OCI-LY1 (cell line): ENCODE data around the gene TCHP.

ENCODE experiments used
- H2AFZ ChIP-seq: fragments of 200-600 bp; sonication (generic), shearing (Covaris generic); 2 replicates; pipeline ENCODE4 v1.6.0; 2014; ENCODE audit warnings: antibody characterized with exemption, mild to moderate bottlenecking, low read length
- H3F3A ChIP-seq: fragments of 200-600 bp; sonication (generic), shearing (Covaris generic); 2 replicates; pipeline ENCODE4 v1.6.0; 2014; ENCODE audit warnings: mild to moderate bottlenecking, antibody characterized with exemption, low read length, moderate library complexity; ENCODE audit not compliant: insufficient read depth
- H3K27ac ChIP-seq: fragments of 200-600 bp; sonication (generic); 2 replicates; pipeline ENCODE4 v1.5.1; 2014; ENCODE audit warnings: low read length, mixed run types, mild to moderate bottlenecking, low read depth; ENCODE audit not compliant: poor library complexity, severe bottlenecking
- H3K27me3 ChIP-seq: fragments of 200-600 bp; sonication (generic); 2 replicates; pipeline ENCODE4 v1.6.0; 2014; ENCODE audit warnings: antibody characterized with exemption, mild to moderate bottlenecking, low read length, moderate library complexity; ENCODE audit not compliant: insufficient read depth
- H3K36me3 ChIP-seq: fragments of 200-600 bp; sonication (generic); 2 replicates; pipeline ENCODE4 v1.6.1; 2014; ENCODE audit warnings: mild to moderate bottlenecking, antibody characterized with exemption, low read length, moderate library complexity, mixed read lengths; ENCODE audit not compliant: insufficient read depth
- H3K4me1 ChIP-seq: fragments of 200-600 bp; sonication (generic); 2 replicates; pipeline ENCODE4 v1.5.1; 2014; ENCODE audit warnings: mild to moderate bottlenecking, low read length, moderate library complexity; ENCODE audit not compliant: insufficient read depth, severe bottlenecking
- H3K4me2 ChIP-seq: fragments of 200-600 bp; sonication (generic), shearing (Covaris generic); 2 replicates; pipeline ENCODE4 v1.6.1; 2014; ENCODE audit warnings: low read length
- H3K4me3 ChIP-seq: fragments of 200-600 bp; sonication (generic); 2 replicates; pipeline ENCODE4 v1.5.1; 2014; ENCODE audit warnings: low read length, low read depth, mild to moderate bottlenecking, mixed read lengths; ENCODE audit not compliant: poor library complexity, severe bottlenecking
- H3K79me2 ChIP-seq: fragments of 200-600 bp; shearing (Covaris generic); 2 replicates; pipeline ENCODE4 v1.6.1; 2016; ENCODE audit warnings: mixed run types, low read length, mixed read lengths; ENCODE audit not compliant: insufficient read depth
- H3K9ac ChIP-seq: fragments of 200-600 bp; sonication (generic), shearing (Covaris generic); 2 replicates; pipeline ENCODE4 v1.6.1; 2014; ENCODE audit warnings: mild to moderate bottlenecking, low read length, mixed read lengths
- H3K9me2 ChIP-seq: fragments of 200-600 bp; sonication (generic), shearing (Covaris generic); 2 replicates; pipeline ENCODE4 v1.6.1; 2014; ENCODE audit warnings: low read depth, mild to moderate bottlenecking, low read length, mixed read lengths
- H3K9me3 ChIP-seq: fragments of 200-600 bp; shearing (Covaris generic); 2 replicates; pipeline ENCODE4 v1.6.1; 2014; ENCODE audit warnings: low read length, mixed read lengths
- H4K20me1 ChIP-seq: fragments of 200-600 bp; sonication (generic), shearing (Covaris generic); 2 replicates; pipeline ENCODE4 v1.6.0; 2016; ENCODE audit warnings: mild to moderate bottlenecking, low read length; ENCODE audit not compliant: insufficient read depth
- CTCF ChIP-seq: fragments of 200-600 bp; sonication (generic), shearing (Covaris generic); IDR thresholded peaks from 2 replicates; pipeline ENCODE4 v1.5.1; 2017; ENCODE audit warnings: mild to moderate bottlenecking, antibody characterized with exemption, low read length, moderate library complexity, mixed read lengths
- EZH2 ChIP-seq: fragments of 200-600 bp; sonication (generic), shearing (Covaris generic); IDR thresholded peaks from 2 replicates; pipeline ENCODE4 v1.8.0; 2017; ENCODE audit warnings: borderline replicate concordance, mixed run types, mild to moderate bottlenecking, antibody characterized with exemption, low read length, moderate library complexity, mixed read lengths

Gene TCHP

GRCh38 chr12:109873653-109874052 lies 26.4 kb upstream of the TCHP start:
- Histone ChIP-seq H3K36me3 (no peaks in the 10 kb centered on the region), H4K20me1 (no peaks in the 10 kb centered on the region), H3K9me3 (no peaks in the 10 kb centered on the region), H3K27ac (no peak overlapping the region), H3K9ac (no peak overlapping the region), H2AFZ (no peak overlapping the region), H3K4me1 (peaks cover 5% of the 10 kb centered on the region), H3K27me3 (no peaks in the 10 kb centered on the region), H3F3A (no peaks in the 10 kb centered on the region), H3K4me3 (no peak overlapping the region), H3K9me2 (no peaks in the 10 kb centered on the region), H3K4me2 (no peak overlapping the region), H3K79me2 (no peaks in the 10 kb centered on the region)
- TF ChIP-seq EZH2, result no peak
- no peak for TF ChIP-seq CTCF

- Histone ChIP-seq H3K79me2 (no peaks in the 10 kb centered on the region), H3K27ac (no peak overlapping the region), H3K4me1 (peaks cover 16% of the 10 kb centered on the region), H3K36me3 (no peaks in the 10 kb centered on the region), H3K9ac (no peak overlapping the region), H3F3A (no peaks in the 10 kb centered on the region), H3K27me3 (no peaks in the 10 kb centered on the region), H3K4me2 (no peak overlapping the region), H3K9me3 (no peaks in the 10 kb centered on the region), H2AFZ (no peak overlapping the region), H3K9me2 (no peaks in the 10 kb centered on the region), H3K4me3 (no peak overlapping the region), H4K20me1 (no peaks in the 10 kb centered on the region)
- no peak for TF ChIP-seq CTCF
- TF ChIP-seq EZH2, result no peak
Observed at GRCh38 chr12:109875572-109876131, 24.4 kb upstream of the TCHP start.

- no peaks in the 10 kb centered on the region for H3K79me2 ChIP-seq
- H3K4me1 ChIP-seq, result peaks cover 22% of the 10 kb centered on the region
- no peak overlapping the region for H3K4me2 ChIP-seq
Observed at GRCh38 chr12:109876406-109876805, 23.7 kb upstream of the TCHP start.

More at GRCh38 chr12:109876406-109876805, 23.7 kb upstream of the TCHP start:
- no peak overlapping the region for H3K4me3 ChIP-seq
- no peaks in the 10 kb centered on the region for H3K9me3 ChIP-seq
- H3F3A ChIP-seq, result no peaks in the 10 kb centered on the region
- no peaks in the 10 kb centered on the region for H3K36me3 ChIP-seq
- TF ChIP-seq EZH2, result no peak
- TF ChIP-seq CTCF, result no peak
- H3K27me3 ChIP-seq, result no peaks in the 10 kb centered on the region
- H4K20me1 ChIP-seq, result no peaks in the 10 kb centered on the region
- H3K9ac ChIP-seq, result no peak overlapping the region
- no peak overlapping the region for H3K27ac ChIP-seq
- H3K9me2 ChIP-seq, result no peaks in the 10 kb centered on the region
- H2AFZ ChIP-seq, result no peak overlapping the region
